GM12872 (cell line): ENCODE data around the gene SLC25A23.
A peak's percentile ranks its signal among the peaks of the same experiment; 100 is the strongest.

Experiments used
- TF ChIP-seq, protein P1 (sequence below): IDR thresholded peaks from 3 replicates; pipeline ENCODE4 v1.5.1; 2011; ENCODE audit warnings: low read depth, mild to moderate bottlenecking, low read length, moderate library complexity; ENCODE audit not compliant: insufficient read depth

Gene SLC25A23

DNA sequence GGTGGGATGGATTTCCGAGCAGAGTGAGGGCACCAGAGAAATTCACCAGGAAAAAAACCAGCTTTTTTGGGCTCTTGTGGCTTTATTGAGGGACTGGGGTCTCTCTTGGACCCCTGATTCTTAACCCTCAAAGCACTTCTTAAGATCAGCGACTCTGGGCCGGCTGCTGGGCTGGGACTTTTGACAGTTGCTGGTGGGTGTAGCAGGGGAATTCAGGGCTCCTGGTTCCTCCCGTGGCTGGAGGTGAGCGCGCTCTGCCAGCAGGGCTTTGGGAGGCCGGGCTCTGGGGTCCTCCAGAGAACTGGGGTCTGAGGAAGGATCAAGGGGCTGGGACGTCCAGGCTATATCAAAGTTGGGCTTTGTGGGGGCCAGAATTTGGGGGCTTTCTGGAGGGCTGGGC is 7.8 kb upstream of the SLC25A23 start:
- TF ChIP-seq, protein P1, sequence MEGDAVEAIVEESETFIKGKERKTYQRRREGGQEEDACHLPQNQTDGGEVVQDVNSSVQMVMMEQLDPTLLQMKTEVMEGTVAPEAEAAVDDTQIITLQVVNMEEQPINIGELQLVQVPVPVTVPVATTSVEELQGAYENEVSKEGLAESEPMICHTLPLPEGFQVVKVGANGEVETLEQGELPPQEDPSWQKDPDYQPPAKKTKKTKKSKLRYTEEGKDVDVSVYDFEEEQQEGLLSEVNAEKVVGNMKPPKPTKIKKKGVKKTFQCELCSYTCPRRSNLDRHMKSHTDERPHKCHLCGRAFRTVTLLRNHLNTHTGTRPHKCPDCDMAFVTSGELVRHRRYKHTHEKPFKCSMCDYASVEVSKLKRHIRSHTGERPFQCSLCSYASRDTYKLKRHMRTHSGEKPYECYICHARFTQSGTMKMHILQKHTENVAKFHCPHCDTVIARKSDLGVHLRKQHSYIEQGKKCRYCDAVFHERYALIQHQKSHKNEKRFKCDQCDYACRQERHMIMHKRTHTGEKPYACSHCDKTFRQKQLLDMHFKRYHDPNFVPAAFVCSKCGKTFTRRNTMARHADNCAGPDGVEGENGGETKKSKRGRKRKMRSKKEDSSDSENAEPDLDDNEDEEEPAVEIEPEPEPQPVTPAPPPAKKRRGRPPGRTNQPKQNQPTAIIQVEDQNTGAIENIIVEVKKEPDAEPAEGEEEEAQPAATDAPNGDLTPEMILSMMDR = no peak

- TF ChIP-seq, protein P1 = no peak
Observed at GRCh38 chr19:6466526-6467248, 7.1 kb upstream of the SLC25A23 start.

- TF ChIP-seq, protein P1 = no peak
Observed at GRCh38 chr19:6465663-6466062, 6.1 kb upstream of the SLC25A23 start.

- TF ChIP-seq, protein P1 = no peak
Observed at GRCh38 chr19:6465006-6465405, 5.4 kb upstream of the SLC25A23 start.

GRCh38 chr19:6464070-6464873 is 4.7 kb upstream of the SLC25A23 start, which contains the start of gene CRB3:
Gene CRB3, plus strand, starts transcription at chr19:6464271. Its CDS starts 431 bp downstream, at chr19:6464702.
- TF ChIP-seq, protein P1 = no peak

- TF ChIP-seq, protein P1 = peak; percentile 92
Observed at GRCh38 chr19:6460099-6460884, 700 bp upstream of the SLC25A23 start.
